Upper lobe of left lung (tissue), 4 donors: ENCODE results near the gene INSRR.

Experiments
- CTCF ChIP-seq, 6 experiments: fragments of 450-650 bp in 4 of 6; fragments of 200-600 bp in 2 of 6; sonication (generic) in 2 of 6; IDR thresholded peaks; one replicate each; pipeline ENCODE4 v1.5.1; 2016 to 2019; ENCODE audit warnings: antibody characterized with exemption in 6 of 6
- POLR2A ChIP-seq, 4 donors: fragments of 450-650 bp; IDR thresholded peaks; one replicate each; pipeline ENCODE4 v1.5.1; 2016 to 2017; ENCODE audit warnings: antibody characterized with exemption in 4 of 4, mild to moderate bottlenecking in 2 of 4

GRCh38 chr1:156841295-156841855 is 17.5 kb downstream of the INSRR start:
- TF ChIP-seq CTCF (IDR thresholded peaks at IDR 0.05) = no peak
- no peak for TF ChIP-seq POLR2A (IDR thresholded peaks at IDR 0.05)
